Medulla oblongata (tissue), 1 donor: ENCODE data around the gene NR1D1.

Source experiments
- DNase-seq: peaks from one replicate; pipeline ENCODE4 v3.0.0-alpha.2; 2015; ENCODE audit errors: extremely low spot score

The NR1D1 gene

DNA sequence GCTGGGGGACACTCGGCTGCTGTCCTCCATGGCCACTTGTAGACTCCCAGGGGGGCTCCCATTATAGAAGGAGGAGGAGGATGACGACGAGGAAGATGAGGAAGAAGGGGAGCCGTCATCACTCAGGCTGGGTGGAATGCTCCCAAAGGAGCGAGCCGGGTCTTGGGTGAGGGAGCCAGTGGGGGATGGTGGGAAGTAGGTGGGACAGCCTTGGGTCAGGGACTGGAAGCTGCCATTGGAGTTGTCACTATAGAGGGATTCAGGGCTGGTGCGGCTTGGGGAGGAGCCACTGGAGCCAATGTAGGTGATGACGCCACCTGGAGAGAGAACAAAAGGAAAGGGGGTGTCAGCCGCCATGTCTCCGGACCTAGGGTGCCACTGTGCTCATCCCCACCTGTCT is 3.3 kb downstream of the NR1D1 start:
- no peak for DNase-seq

DNA sequence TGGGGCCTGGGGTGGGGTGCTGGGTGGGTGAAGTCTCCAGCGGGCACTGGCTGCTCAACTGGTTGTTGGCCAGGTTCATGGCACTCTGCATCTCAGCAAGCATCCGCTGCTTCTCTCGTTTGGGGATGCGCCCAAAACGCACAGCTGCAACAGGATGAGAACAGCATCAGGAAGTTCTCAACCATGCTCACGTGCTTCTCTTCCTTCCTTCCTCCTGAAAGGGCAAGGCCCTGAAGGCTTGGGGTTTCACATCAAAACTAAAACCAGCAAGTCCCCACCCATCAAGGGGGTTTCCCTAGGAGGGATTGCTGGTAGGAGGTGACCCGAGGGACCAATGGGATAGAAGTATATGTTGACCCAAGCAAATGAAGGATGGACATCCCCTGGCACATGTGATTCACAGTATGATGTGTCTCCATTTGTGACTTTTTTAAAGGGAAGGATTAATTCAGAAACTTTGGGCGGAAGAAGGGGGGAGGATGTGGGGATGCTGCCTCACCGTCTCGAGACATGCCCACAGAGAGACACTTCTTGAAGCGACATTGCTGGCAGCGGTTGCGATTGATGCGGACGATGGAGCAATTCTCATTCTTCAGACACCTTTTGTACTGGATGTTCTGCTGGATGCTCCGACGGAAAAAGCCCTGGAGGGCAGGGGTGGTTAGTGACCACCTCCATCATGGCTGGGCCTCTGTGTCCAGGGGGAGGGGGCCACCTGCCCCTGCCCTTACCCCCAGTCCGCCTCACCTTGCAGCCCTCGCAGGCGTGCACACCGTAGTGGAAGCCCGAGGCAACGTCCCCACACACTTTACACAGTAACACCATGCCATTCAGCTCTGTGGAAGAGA is 4.2 kb downstream of the NR1D1 start:
- DNase-seq = no peak

DNA sequence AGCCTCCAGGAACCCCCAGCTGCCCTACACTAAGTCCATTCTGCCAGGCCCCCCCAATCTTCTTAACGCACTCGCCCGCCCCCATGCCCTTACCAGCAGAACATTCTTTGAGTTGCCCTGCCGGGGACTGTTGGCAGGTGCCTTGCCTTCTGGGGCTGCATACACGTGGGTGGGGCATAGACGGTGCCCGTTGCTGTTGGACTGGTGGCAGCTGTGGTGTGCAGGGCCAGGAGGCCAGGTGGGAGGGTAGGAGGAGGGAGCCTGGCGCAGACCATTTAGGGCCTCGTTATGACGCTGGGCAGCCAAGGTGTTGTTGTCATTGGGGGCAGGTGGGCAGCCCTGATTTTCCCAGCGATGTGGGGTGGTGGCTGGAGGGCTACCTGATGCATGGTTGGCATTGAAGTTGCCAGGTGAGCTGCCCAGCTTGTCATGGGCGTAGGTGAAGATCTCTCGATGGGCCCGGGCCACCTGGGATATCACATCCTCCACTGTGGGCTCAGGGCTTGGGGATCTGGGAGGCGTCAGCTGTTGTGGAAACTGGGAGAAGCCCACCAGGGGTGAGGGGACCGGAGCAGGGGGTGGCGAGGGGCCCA is 4.9 kb downstream of the NR1D1 start:
- no peak for DNase-seq

GRCh38 chr17:40094874-40095273 is 5.5 kb downstream of the NR1D1 start:
- no peak for DNase-seq

DNA sequence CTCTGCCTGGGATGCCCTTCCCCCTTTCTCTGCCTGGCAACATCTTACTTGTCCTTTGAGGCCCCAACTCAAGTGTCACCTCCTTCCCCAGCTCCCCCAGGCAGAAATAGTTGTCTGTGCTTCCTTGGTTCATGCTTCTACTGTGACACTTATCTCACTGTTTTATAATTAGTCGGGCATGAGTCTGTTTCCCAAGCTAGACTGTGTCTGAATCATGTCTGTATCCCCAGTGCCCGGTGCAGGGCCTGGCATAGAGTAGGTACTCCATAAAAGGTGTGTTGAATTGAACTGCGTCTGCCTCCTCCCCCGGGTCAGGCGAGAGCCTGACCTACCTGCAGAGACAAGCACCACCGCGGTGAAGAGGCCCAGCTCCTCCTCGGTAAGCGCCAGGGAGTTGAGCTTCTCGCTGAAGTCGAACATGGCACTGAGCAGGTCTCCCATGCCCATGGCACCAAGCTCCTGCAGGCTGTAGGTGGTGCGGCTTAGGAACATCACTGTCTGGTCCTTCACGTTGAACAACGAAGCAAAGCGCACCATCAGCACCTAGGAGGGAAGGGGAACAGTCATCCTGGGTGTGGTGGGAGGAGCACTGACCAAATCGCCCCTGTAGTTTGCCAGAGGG is 6.7 kb downstream of the NR1D1 start:
- DNase-seq = no peak

DNA sequence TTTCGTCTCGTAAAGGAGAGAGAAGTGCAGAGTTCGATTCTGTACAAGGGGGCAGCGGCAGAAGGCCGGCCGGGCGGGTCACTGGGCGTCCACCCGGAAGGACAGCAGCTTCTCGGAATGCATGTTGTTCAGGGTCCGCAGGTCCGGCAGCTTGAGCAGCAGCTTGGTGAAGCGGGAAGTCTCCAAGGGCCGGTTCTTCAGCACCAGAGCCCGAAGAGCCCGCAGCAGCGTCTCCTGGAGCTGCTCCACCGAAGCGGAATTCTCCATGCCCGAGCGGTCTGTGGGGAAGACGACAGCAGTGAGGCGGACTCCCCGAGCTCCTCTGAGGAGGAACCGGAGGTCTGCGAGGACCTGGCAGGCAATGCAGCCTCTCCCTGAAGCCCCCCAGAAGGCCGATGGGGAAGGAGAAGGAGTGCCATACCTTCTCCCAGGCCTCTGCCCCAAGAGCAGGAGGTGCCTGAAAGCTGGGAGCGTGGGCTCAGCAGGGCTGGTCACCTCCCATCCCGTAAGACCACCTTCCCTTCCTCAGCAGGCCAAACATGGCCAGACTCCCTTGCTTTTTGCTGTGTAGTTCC is 7.3 kb downstream of the NR1D1 start:
- DNase-seq = no peak

GRCh38 chr17:40092581-40092980 is 7.8 kb downstream of the NR1D1 start:
- DNase-seq = peak; percentile 71

DNA sequence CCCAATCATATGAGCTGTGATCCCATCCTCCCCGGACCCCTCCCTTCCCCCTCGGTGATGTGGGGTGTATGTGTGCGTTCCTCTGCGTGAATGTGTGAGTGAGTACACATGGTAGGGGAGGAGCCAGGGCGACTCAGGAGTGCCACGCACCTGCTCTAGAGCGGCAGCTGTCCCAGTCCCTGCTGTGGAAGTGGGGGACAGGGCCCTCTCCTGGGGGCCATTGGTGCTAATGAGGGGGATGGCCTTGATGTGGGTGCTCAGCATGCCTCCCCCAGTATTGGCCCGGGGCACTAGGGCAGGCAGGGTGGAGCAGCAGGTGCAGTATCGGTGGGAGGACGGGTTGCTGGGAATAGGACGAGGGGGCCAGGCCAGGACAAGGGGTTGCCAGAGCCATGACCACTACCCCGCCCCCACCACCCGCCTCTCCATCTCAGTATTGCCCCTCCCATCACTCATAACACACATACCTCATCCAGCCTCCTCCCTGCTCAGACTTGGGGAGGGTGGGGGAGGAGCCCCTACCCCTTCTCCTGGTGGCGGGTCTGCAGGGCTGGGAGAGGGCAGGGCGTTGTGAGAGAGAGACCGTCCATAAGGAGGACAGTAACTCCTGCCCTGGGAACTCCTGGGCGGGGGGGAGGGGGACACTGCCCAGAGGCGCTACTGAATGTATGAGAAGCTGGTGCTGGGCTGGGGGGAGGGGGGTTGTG is 8.5 kb downstream of the NR1D1 start:
- no peak for DNase-seq

DNA sequence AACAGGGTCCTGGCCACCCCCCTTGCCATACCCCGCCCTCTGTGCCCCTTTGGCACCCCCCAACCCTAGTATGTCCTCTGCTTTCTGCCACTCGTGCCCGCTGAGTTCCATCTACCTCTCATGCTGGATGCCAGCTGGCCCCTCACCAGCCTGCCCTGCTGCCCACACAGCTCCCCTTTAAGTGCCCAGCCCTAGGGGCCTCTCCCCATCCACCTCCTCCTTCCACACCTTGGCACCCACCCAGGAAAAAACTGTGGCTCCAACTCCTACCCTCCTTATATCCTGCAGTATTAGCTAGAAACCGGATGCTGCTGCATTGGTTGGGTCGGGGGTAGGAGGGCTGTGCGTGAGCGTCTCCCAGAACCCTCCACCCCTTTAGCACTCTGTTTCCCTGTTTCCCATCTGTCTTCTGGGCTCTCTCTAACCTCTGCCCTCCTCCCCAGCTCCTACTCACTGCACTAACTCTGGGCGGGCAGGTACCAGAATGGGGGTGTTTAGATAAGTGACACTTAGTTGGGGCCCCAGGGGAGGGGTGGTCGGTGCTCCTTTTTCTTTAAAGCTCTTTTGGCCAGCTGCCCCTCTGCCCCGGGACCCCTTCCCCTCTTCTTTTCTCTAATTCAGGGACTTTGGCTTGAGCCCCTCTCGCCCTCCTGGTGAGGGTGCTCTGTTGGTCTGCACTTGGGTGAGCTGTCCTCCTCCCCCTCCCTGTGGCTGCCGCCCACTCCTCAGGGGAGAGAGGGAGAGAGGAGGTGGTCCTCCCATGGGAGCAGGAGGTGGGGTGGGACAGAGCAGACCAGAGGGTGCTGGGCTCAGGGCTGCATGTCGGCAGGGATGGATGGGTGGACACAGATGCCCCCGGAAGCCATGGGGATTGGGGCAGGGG is 9.9 kb downstream of the NR1D1 start:
- no peak for DNase-seq

DNA sequence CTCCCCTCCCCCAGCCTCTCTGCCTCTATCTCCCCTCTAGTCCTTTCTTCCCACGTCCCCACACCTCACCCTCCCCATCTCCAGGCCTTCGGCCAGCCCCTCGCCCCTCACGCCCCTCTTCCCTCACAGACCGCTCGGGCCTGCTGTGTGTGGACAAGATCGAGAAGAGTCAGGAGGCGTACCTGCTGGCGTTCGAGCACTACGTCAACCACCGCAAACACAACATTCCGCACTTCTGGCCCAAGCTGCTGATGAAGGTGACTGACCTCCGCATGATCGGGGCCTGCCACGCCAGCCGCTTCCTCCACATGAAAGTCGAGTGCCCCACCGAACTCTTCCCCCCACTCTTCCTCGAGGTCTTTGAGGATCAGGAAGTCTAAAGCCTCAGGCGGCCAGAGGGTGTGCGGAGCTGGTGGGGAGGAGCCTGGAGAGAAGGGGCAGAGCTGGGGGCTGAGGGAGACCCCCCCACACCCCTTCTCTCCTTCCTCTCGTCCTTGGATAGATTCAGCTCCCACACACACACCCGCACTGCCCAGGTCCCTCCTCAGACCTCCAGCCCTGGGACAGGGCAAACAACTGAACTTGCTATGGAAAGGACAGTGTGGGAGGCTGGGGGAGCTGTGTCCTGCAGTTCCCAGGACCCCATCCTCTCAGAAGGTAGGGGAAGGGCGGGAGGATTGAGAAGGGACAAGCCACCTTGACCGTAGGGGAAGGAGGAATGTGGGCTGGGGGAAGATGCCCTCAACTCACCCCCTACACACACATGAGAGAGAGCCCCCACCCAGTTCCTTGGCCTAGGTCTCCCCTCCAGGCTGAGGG is 11.1 kb downstream of the NR1D1 start:
- DNase-seq = no peak

DNA sequence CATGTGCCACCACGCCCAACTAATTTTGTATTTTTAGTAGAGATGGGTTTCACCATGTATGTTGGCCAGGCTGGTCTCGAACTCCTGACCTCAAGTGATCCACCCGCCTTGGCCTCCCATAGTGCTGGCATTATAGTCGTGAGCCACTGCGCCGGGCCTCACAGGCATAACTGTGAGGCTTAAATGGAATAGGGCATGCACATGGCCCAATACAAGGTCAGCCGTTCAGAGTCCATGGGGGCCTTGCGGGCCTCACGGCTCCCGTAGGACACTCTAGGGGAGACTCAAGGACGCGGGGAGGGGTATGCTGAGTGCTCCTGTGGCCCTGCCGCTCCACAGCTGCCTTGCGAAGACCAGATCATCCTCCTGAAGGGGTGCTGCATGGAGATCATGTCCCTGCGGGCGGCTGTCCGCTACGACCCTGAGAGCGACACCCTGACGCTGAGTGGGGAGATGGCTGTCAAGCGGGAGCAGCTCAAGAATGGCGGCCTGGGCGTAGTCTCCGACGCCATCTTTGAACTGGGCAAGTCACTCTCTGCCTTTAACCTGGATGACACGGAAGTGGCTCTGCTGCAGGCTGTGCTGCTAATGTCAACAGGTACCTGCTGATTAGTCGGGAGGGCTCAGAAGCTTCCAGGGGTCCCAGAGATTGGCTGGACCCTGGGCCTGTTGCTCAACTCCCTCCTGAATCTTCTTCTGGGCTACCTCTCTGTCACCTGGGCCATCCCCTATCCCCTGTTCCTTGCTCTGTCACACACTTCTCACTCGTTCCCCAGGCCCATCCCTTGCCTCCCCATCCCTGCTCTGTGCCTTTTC is 12.3 kb downstream of the NR1D1 start:
- no peak for DNase-seq

DNA sequence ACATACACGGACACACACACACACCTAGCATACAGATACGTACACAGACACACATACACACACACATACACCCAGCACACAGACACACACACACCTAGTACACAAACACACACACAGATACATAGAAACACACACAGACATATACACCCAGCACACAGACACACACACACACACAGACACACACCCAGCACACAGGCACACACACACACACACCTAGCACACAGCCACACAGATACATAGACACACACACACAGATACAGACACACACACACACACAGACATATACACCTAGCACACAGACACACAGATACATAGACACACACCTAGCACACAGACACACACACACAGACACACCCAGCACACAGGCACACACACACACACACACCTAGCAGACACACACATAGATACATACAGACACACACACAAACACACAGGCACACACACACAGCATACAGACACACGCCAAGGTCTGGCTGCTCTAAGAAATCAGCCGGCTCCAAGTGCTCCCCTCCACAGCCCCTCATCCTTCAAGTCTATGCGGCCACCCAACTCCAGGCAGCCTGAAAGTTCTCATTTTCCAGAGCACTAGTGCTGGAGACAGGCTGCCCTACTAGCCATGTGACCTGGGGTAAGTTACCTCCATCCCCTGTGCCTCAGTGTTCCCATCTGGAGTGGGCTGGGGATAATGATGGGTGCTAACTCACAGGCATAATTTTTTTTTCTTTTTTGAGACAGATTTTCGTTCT is 13.2 kb downstream of the NR1D1 start:
- no peak for DNase-seq

- DNase-seq = no peak
Observed at GRCh38 chr17:40086150-40087044, 14.0 kb downstream of the NR1D1 start.

DNA sequence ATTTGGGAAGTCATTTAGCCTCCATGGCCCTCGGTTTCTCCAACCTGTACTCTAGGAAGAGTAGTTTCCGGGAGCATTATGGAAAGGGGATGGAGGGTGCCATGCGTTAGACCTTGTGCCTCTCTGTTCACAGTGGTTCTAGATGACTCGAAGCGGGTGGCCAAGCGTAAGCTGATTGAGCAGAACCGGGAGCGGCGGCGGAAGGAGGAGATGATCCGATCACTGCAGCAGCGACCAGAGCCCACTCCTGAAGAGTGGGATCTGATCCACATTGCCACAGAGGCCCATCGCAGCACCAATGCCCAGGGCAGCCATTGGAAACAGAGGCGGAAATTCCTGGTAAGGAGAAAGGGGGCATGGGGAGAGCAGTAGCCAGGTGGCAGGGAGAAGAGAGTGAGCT is 15.9 kb downstream of the NR1D1 start:
- no peak for DNase-seq

- DNase-seq = no peak
Observed at GRCh38 chr17:40079545-40079944, 20.8 kb downstream of the NR1D1 start.

- DNase-seq = no peak
Observed at GRCh38 chr17:40076591-40076990, 23.8 kb downstream of the NR1D1 start.

DNA sequence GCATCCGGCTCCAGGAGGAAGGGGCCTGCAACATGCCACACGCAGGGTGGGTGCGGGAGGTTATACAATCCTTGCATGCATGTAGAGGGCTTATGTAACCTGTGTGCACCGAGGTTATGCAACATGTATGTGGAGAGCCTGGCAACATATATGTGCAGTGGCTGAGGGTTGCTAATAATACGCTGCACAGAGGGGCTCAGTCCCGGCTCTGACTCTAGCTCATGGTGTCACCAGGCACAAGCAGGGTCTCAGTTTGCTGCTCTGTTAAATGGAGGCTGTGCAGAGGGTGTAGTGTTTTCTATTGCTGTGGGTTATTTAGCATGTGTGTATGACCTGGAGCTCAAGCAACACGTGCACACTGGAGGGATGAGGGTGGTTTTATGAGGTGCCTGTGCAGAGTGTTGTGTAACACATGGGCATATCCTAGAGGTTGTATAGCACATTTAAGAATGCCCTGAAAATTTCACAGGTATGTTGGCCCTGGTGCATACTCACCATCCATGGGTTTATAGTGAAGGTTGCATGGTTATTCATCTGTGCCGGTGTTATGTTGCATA is 24.4 kb downstream of the NR1D1 start:
- no peak for DNase-seq
